ENCODE measurements around the gene KIF26B.

GRCh38 chr1:245306628-245307410 is 152.0 kb downstream of the KIF26B start:
- TF ChIP-seq CTCF (IDR thresholded peaks at IDR 0.05; ENCODE audit: insufficient read depth, low read length, poor library complexity, severe bottlenecking) (no peak), EZH2phosphoT487 (conservative IDR thresholded peaks at IDR 0.05; ENCODE audit: low read length) (no peak)

Data from SU-DHL-6 (cell line).